HG03378 (cell line): ENCODE data around the gene C5orf22.
"Not testable (repeated sequence)": the region's sequence is repeated elsewhere in the genome, so short reads cannot be mapped to it uniquely, and the experiment has no call there.

ENCODE experiments used
- ATAC-seq: cut with Tn5 transposase; IDR thresholded peaks from one replicate; pipeline ENCODE4 v1.9.1; 2021; ENCODE audit warnings: mild to moderate bottlenecking, moderate library complexity; ENCODE audit not compliant: unreplicated experiment

C5orf22 gene

DNA sequence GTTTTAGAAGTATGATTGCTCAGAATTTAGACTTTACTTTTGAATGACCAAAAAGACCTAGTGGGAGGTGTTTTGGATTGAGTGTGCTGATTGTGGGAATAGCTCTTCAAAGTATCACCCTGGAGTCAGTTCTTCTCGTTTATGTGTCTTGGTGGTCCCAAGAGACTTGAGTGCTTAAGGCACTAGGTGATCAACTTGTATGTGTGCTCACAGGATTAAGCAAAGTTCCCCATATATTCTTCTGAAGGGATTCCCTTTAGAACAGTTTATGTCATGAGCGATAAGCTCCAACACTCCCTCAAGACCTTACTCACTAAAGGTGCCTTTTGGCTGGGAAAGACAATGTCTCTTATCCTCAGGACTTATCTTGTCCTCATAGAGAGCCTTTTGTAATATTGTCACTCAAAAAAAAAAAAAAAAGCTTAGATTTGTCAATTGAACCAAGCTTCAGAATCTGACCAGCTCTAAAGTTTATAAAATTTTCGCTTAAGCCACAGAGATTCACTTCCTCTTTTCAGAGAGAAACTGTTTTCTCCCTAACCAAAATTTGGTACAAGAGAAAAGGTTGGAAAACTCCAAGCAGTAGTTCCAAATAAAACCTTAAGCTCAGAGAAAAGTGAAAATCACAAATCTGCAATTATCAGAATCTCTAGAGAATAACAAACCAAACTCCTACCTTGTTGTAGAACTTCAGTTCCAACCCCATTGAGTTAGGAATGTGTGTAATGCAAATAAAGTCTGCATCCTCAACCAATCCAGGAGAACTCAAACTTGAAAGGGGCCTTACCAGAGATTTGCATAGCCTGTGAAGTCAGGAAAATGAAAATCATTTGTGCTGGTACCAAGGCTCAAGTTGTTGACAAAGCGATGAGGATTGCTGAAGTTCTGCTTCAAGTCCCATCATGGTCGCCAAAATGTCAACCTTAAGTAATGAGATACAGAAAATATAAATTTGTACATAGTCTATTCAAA lies 66.8 kb downstream of the C5orf22 start:
- ATAC-seq = no peak

DNA sequence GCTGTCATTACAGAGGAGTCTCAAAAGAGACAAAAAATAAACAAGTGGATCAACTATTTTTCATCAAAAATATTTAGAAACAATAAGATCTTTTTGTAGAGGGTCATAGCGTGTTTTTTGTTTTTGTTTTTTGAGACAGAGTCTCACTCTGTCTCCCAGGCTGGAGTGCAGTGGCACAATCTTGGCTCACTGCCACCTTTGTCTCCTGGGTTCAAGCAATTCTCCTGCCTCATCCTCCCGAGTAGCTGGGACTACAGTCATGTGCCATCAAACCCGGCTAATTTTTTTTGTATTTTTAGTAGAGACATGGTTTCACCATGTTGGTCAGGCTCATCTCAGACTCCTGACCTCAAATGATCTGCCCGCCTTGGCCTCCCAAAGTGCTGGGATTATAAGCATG lies 70.2 kb downstream of the C5orf22 start:
- ATAC-seq = not testable (repeated sequence)

DNA sequence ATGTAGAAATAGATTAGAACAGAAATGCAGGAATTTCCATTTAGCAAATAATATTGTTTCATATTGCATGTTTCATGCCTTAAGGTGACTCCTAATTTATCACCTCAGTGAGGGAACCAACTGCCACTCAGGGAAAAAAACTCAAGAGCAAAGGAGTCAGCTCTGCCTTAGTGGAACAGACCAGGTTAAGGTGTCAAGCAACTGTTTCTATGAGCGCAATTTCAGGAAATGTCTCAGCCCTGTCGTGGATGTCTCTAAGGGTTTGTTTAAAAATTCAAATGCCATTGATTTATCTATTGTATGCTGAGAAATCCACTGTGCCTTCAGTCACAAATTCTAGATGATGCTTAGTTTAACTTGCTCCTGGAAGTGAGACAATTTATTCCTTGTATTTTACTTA lies 72.1 kb downstream of the C5orf22 start:
- ATAC-seq = no peak

DNA sequence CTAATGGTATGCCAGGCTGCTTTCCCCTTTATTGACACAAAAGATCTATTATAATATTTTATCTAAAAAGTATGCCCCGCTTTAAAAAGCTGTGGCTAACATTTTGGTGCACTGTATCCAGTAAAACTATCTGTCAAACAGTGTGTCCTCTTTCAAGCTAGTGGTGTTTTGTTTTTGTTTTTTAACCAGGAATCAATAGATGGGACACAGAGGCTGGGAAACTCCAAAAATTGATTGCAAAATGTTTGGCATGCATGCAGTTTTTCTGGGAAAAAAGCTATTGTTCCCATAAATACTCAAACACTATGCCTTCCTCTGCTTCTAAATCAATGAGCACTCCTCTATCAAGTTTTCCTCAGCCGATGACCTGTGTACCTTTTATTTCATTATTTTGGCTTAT lies 72.5 kb downstream of the C5orf22 start:
- ATAC-seq = no peak
